GM12873 (cell line): ENCODE results near the gene CXorf58.

Experiments used
- TF ChIP-seq, protein P1 (sequence below): IDR thresholded peaks from 2 replicates; pipeline ENCODE4 v1.5.1; 2012; ENCODE audit warnings: low read depth, mild to moderate bottlenecking, moderate library complexity, low read length, control low read depth; ENCODE audit not compliant: insufficient read depth; ENCODE audit errors: missing control alignments

The CXorf58 gene

DNA sequence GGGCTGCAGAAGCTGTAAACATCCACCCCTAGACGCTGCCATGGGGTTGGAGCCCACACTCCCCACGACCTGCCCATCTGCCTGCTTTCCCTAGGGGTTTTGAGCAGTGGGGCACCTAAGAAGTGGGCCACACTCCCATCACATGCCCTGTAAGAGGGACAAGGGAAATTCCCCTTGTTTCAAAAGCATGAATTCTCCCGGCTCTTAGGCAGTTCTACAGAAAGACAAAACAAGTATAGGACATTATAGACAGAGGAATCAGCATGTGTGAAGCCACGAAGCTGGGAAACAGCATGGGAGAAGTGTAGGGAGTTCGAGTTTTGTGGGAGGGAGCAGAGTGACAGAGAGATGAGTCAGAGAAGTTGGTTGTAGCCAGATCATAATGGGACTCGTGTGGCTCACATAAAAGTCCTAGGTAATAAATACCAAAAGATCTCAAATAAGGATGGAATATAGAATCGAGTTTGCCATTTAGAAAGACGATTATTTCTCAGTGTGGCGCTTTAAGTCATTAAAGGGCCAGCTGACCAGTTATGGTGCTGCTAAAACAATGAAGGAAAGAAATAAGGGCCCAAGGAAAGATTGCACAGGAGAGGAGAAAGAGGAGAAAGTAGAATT is 24.0 kb upstream of the CXorf58 start:
- TF ChIP-seq, protein P1, sequence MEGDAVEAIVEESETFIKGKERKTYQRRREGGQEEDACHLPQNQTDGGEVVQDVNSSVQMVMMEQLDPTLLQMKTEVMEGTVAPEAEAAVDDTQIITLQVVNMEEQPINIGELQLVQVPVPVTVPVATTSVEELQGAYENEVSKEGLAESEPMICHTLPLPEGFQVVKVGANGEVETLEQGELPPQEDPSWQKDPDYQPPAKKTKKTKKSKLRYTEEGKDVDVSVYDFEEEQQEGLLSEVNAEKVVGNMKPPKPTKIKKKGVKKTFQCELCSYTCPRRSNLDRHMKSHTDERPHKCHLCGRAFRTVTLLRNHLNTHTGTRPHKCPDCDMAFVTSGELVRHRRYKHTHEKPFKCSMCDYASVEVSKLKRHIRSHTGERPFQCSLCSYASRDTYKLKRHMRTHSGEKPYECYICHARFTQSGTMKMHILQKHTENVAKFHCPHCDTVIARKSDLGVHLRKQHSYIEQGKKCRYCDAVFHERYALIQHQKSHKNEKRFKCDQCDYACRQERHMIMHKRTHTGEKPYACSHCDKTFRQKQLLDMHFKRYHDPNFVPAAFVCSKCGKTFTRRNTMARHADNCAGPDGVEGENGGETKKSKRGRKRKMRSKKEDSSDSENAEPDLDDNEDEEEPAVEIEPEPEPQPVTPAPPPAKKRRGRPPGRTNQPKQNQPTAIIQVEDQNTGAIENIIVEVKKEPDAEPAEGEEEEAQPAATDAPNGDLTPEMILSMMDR = no peak

DNA sequence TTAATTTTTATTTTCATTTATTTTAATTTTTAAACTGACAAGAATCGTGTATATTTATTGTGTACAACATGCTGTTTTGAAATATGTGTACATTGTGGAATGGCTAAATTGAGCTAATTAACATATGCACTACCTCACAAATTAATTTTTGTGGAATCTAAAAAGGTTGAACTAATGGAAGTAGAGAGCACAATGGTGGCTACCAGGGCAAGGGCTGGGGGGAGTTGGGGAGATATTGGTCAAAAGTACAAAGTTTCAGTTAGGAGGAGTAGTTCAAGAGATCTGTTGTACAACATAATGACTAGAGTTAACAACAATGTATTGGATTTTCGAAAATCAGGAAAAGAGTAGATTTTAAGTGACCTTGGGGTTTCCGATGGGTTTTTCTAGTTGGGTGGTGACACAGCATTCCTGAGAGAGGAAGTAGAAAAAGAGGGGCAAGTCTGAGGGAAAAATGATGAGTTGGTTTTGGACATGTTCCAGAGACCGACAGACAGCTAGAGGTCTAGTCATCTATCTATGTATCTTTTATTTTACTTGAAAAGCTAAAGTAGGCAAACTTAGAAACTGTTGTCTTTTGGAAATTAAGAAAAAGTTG is 23.3 kb upstream of the CXorf58 start:
- TF ChIP-seq, protein P1 = no peak

DNA sequence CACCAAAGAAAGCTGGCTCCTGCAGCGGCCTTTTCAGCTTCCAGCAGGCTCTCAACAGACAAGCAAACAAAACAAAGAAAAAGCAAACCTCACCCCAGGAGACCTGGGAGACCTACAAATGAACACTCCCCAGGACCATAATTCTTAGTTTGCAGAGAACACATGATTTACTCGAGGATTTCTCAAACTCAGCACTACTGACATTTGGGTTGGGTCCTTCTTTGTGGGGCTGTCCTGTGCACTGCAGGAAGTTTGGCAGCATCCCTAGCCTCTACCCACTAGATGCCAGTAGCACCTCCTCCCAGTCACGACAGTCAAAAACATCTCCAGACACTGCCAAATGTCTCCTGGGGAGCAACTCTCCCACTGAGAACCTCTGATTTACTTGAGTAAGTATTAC is 22.0 kb upstream of the CXorf58 start:
- TF ChIP-seq, protein P1 = no peak

DNA sequence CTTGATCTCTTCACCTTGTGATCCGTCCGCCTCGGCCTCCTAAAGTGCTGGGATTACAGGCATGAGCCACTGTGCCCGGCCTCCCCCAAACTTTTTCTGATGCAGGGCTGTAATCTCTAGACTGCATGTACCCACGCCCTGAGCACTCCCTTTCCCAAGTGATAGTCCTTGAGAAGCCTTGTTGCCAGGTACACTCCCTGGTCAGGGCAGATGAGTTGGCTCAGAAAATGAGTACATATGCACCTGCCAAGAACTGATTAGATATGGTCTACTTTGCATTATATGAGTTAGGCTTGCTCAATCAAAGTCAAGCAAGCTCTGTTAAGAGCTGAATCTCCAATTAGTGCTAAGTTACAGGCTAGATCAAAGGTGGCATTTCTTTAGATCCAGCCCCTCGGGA is 20.4 kb upstream of the CXorf58 start:
- TF ChIP-seq, protein P1 = no peak

DNA sequence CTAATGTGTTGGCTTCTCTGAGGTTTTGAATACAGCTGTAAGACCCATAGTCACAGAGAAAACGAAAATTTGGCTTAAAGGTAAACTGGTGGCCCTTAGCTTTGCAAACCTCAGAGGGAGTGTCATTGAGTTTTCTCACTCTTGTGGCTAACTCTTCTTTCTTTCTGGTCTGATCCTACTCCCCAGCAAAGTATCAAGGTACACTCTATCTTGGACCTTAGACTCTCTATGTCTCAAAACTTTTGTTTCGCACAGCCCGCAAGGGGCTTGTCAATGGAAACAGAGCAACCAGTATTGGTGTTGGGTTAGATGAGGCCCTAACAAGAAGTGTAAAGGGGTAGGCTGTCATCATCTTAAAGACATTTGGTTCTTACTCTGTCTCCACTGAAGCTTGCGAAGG is 19.9 kb upstream of the CXorf58 start:
- TF ChIP-seq, protein P1 = no peak

DNA sequence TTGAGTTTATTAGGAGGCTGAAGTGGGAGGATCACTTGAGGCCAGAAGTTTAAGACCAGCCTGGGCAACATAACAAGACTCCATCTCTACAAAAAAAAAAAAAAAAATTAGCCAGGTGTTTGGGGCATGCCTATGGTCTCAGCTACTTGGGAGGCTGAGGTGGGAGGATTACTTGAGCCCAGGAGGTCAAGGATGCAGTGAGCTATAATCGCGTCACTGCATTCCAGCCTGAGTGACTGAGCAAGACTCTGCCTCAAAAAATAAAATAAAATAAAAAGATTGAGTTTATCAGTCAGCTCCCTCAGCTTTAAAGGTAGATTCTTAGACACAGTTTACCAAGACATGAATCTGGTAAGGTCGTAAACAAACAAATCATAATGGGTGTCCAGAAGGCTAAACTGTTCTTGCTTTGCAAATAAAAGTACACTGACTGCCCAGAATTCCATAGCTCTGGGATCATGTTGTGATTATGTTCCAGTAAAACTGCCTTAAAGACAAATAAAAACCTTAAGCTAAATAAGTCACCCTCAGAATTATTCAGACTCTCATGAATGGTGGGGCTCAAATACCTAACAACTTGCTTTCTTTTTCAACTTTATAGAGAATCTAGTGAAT is 18.8 kb upstream of the CXorf58 start:
- TF ChIP-seq, protein P1 = no peak

DNA sequence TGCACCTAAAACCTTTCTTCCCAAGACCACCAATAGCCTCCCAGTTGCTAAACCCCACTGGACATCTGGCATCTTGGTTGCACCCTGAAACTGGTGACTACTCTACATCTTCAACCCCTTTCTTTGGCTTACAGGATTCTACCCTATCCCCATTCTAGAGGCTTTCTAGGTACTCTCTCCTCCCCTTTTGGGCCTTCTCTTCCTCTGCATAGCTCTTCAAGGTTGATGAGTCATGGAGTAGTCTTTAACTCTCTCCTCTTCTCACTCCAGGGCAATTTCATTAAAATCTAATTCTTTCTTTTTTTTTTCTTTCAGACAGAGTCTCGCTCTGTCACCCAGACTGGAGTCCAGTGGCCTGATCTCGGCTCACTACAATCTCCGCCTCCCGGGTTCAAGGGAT is 16.9 kb upstream of the CXorf58 start:
- TF ChIP-seq, protein P1 = no peak
